OCI-LY1 (cell line): Measurements from ENCODE around the gene MTUS2.

Experiments used
- H2AFZ ChIP-seq: fragments of 200-600 bp; sonication (generic), shearing (Covaris generic); 2 replicates; pipeline ENCODE4 v1.6.0; 2014; ENCODE audit warnings: antibody characterized with exemption, mild to moderate bottlenecking, low read length
- H3F3A ChIP-seq: fragments of 200-600 bp; sonication (generic), shearing (Covaris generic); 2 replicates; pipeline ENCODE4 v1.6.0; 2014; ENCODE audit warnings: mild to moderate bottlenecking, antibody characterized with exemption, low read length, moderate library complexity; ENCODE audit not compliant: insufficient read depth
- H3K27ac ChIP-seq: fragments of 200-600 bp; sonication (generic); 2 replicates; pipeline ENCODE4 v1.5.1; 2014; ENCODE audit warnings: low read length, mixed run types, mild to moderate bottlenecking, low read depth; ENCODE audit not compliant: poor library complexity, severe bottlenecking
- H3K27me3 ChIP-seq: fragments of 200-600 bp; sonication (generic); 2 replicates; pipeline ENCODE4 v1.6.0; 2014; ENCODE audit warnings: antibody characterized with exemption, mild to moderate bottlenecking, low read length, moderate library complexity; ENCODE audit not compliant: insufficient read depth
- H3K36me3 ChIP-seq: fragments of 200-600 bp; sonication (generic); 2 replicates; pipeline ENCODE4 v1.6.1; 2014; ENCODE audit warnings: mild to moderate bottlenecking, antibody characterized with exemption, low read length, moderate library complexity, mixed read lengths; ENCODE audit not compliant: insufficient read depth
- H3K4me1 ChIP-seq: fragments of 200-600 bp; sonication (generic); 2 replicates; pipeline ENCODE4 v1.5.1; 2014; ENCODE audit warnings: mild to moderate bottlenecking, low read length, moderate library complexity; ENCODE audit not compliant: insufficient read depth, severe bottlenecking
- H3K4me2 ChIP-seq: fragments of 200-600 bp; sonication (generic), shearing (Covaris generic); 2 replicates; pipeline ENCODE4 v1.6.1; 2014; ENCODE audit warnings: low read length
- H3K4me3 ChIP-seq: fragments of 200-600 bp; sonication (generic); 2 replicates; pipeline ENCODE4 v1.5.1; 2014; ENCODE audit warnings: low read length, low read depth, mild to moderate bottlenecking, mixed read lengths; ENCODE audit not compliant: poor library complexity, severe bottlenecking
- H3K79me2 ChIP-seq: fragments of 200-600 bp; shearing (Covaris generic); 2 replicates; pipeline ENCODE4 v1.6.1; 2016; ENCODE audit warnings: mixed run types, low read length, mixed read lengths; ENCODE audit not compliant: insufficient read depth
- H3K9ac ChIP-seq: fragments of 200-600 bp; sonication (generic), shearing (Covaris generic); 2 replicates; pipeline ENCODE4 v1.6.1; 2014; ENCODE audit warnings: mild to moderate bottlenecking, low read length, mixed read lengths
- H3K9me2 ChIP-seq: fragments of 200-600 bp; sonication (generic), shearing (Covaris generic); 2 replicates; pipeline ENCODE4 v1.6.1; 2014; ENCODE audit warnings: low read depth, mild to moderate bottlenecking, low read length, mixed read lengths
- H3K9me3 ChIP-seq: fragments of 200-600 bp; shearing (Covaris generic); 2 replicates; pipeline ENCODE4 v1.6.1; 2014; ENCODE audit warnings: low read length, mixed read lengths
- H4K20me1 ChIP-seq: fragments of 200-600 bp; sonication (generic), shearing (Covaris generic); 2 replicates; pipeline ENCODE4 v1.6.0; 2016; ENCODE audit warnings: mild to moderate bottlenecking, low read length; ENCODE audit not compliant: insufficient read depth
- EZH2 ChIP-seq: fragments of 200-600 bp; sonication (generic), shearing (Covaris generic); IDR thresholded peaks from 2 replicates; pipeline ENCODE4 v1.8.0; 2017; ENCODE audit warnings: borderline replicate concordance, mixed run types, mild to moderate bottlenecking, antibody characterized with exemption, low read length, moderate library complexity, mixed read lengths
- TF ChIP-seq, protein P1 (sequence below): fragments of 200-600 bp; sonication (generic), shearing (Covaris generic); IDR thresholded peaks from 2 replicates; pipeline ENCODE4 v1.5.1; 2017; ENCODE audit warnings: mild to moderate bottlenecking, antibody characterized with exemption, low read length, moderate library complexity, mixed read lengths

The MTUS2 gene

DNA sequence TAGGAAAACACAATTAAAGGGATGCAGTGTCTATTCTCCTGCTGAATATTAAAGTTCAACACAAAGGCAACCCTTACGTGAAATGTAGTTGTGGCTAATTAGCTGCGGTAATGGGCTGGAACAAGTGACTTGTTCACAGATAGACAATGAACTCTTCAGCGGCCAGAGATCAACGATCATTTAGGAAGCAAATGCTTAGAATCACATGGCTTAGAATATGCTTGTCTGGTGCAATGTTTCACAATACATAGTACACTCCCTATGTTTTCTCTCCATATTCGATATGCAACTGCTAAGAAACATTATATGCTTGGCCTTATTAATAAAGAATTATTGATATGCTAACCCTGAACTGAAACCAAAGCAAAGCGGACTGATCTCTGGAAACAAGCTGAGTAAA, 25.7 kb upstream of the MTUS2 start:
- Histone ChIP-seq H3K9me2 (no peaks in the 10 kb centered on the region), H3K79me2 (no peaks in the 10 kb centered on the region), H3K4me1 (no peaks in the 10 kb centered on the region), H2AFZ (no peak overlapping the region), H4K20me1 (no peaks in the 10 kb centered on the region), H3K36me3 (no peaks in the 10 kb centered on the region), H3K27me3 (no peaks in the 10 kb centered on the region), H3F3A (no peaks in the 10 kb centered on the region), H3K4me3 (no peak overlapping the region), H3K27ac (no peak overlapping the region), H3K9me3 (no peaks in the 10 kb centered on the region), H3K9ac (no peak overlapping the region), H3K4me2 (no peak overlapping the region)
- TF ChIP-seq EZH2 = no peak
- TF ChIP-seq, protein P1, sequence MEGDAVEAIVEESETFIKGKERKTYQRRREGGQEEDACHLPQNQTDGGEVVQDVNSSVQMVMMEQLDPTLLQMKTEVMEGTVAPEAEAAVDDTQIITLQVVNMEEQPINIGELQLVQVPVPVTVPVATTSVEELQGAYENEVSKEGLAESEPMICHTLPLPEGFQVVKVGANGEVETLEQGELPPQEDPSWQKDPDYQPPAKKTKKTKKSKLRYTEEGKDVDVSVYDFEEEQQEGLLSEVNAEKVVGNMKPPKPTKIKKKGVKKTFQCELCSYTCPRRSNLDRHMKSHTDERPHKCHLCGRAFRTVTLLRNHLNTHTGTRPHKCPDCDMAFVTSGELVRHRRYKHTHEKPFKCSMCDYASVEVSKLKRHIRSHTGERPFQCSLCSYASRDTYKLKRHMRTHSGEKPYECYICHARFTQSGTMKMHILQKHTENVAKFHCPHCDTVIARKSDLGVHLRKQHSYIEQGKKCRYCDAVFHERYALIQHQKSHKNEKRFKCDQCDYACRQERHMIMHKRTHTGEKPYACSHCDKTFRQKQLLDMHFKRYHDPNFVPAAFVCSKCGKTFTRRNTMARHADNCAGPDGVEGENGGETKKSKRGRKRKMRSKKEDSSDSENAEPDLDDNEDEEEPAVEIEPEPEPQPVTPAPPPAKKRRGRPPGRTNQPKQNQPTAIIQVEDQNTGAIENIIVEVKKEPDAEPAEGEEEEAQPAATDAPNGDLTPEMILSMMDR = no peak

DNA sequence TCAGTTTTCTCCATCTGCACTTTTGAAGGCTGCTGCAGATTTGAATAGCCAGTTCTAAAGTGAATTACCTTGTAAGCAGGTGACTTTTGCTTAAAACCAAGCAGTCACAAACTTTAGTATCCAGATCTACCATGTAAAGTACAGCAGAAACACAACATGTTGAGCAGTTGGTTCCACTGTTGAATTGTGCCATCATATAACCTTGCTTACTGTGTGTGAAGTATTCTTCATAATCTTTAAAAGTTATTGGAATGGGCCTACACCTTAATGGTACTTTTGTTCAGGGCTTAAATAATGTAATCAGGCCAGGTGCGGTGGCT, 23.2 kb upstream of the MTUS2 start:
- no peaks in the 10 kb centered on the region for H3K79me2 ChIP-seq

DNA sequence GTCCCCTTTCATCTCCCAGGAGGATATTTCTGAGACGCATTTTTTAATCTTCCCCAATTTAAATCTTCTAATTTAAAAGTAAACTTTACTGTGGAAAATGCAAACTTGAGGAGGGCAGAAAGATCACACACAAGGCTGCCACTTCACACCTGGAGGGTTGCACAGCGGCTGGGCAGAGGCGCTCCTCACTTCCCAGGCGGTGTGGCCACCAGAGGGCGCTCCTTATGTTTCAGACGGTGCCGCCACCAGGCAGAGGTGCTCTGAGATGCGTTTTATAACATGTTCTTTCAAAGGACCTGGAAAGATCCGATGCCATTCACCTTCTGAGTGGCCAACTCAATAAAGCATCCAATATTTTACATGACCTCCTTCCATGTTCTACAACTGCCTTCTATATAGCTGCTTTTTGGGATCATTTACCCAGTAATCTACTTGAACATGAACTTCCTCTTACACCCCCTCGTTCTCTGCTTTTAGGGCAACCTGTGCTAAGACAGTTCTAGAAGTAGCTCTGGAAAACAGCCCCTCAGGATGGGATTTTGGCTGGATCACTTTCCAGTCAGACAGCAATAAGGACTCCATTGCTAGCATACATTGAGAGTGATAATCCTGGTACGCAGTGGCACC, 14.8 kb upstream of the MTUS2 start:
- Histone ChIP-seq H3K4me3 (no peak overlapping the region), H3K4me1 (no peaks in the 10 kb centered on the region), H3F3A (no peaks in the 10 kb centered on the region), H3K36me3 (no peaks in the 10 kb centered on the region; the same call in 1 of the 2 replicates), H3K9me2 (no peaks in the 10 kb centered on the region), H3K9ac (no peak overlapping the region), H3K9me3 (peaks cover 7% of the 10 kb centered on the region), H3K27me3 (no peaks in the 10 kb centered on the region), H3K27ac (no peak overlapping the region), H2AFZ (no peak overlapping the region), H3K79me2 (no peaks in the 10 kb centered on the region), H3K4me2 (no peak overlapping the region), H4K20me1 (no peaks in the 10 kb centered on the region)
- TF ChIP-seq EZH2 = no peak
- TF ChIP-seq, protein P1 = peak; percentile 59

More for the DNA sequence above, 23.2 kb upstream of the MTUS2 start:
- Histone ChIP-seq H3F3A (no peaks in the 10 kb centered on the region), H4K20me1 (no peaks in the 10 kb centered on the region), H3K36me3 (no peaks in the 10 kb centered on the region), H3K27ac (no peak overlapping the region), H3K9me3 (no peaks in the 10 kb centered on the region), H3K4me1 (no peaks in the 10 kb centered on the region), H3K9ac (no peak overlapping the region), H3K27me3 (no peaks in the 10 kb centered on the region), H2AFZ (no peak overlapping the region), H3K9me2 (no peaks in the 10 kb centered on the region), H3K4me2 (no peak overlapping the region), H3K4me3 (no peak overlapping the region)
- no peak for TF ChIP-seq EZH2
- TF ChIP-seq, protein P1 = no peak
